SK-N-SH (cell line): Measurements from ENCODE around the gene FAM131A. TPM values are rescaled to one million over a fixed set of nuclear protein-coding genes. Genes with fewer than 3 reads are reported as not detected.

Experiments
- CTCF ChIA-PET: fragments of 300-600, 350-600 bp; formaldehyde crosslinking; extraction: SDS; loops from one replicate; lab custom pipeline; 2021; lab: Yijun Ruan, JAX
- POLR2A ChIA-PET: fragments of 350-600 bp; sonication (Branson Sonifier 250); formaldehyde crosslinking; extraction: SDS; loops from one replicate; lab custom pipeline; 2020; ENCODE audit warnings: antibody characterized with exemption, inconsistent platforms; lab: Yijun Ruan, JAX
- DNase-seq: peaks from one replicate; pipeline ENCODE4 v3.0.0; 2012
- H2AFZ ChIP-seq: fragments of 200-600 bp; sonication (generic); 2 replicates; pipeline ENCODE4 v1.8.1; 2016; ENCODE audit warnings: antibody characterized with exemption, mild to moderate bottlenecking, low read depth
- H3F3A ChIP-seq: fragments of 200-600 bp; sonication (generic); replicated peaks from 2 replicates; pipeline ENCODE3; 2016; ENCODE audit warnings: antibody characterized with exemption, mild to moderate bottlenecking; ENCODE audit not compliant: insufficient read depth
- H3K27ac ChIP-seq, 2 experiments: fragments of 200-500 bp in 1 of 2; fragments of 200-600 bp in 1 of 2; sonication (Bioruptor generic) in 1 of 2; sonication (generic), shearing (Covaris generic) in 1 of 2; 2 replicates each; pipeline versions ENCODE4 v1.5.1 to v1.6.1; 2014 to 2016; ENCODE audit warnings: low read depth in 2 of 2, inconsistent platforms in 1 of 2, low read length in 1 of 2, mild to moderate bottlenecking in 1 of 2, mixed read lengths in 1 of 2
- H3K27me3 ChIP-seq: fragments of 200-600 bp; sonication (generic), shearing (Covaris generic); 2 replicates; pipeline ENCODE4 v1.6.1; 2016; ENCODE audit warnings: mixed run types; ENCODE audit not compliant: insufficient read depth
- H3K36me3 ChIP-seq, 2 experiments: fragments of 200-500 bp in 1 of 2; fragments of 200-600 bp in 1 of 2; sonication (Bioruptor generic) in 1 of 2; sonication (generic) in 1 of 2; replicated peaks in 1 of 2; 2 replicates each; pipeline versions ENCODE3 to v1.5.1; 2014 to 2016; ENCODE audit warnings: low read length in 1 of 2, mild to moderate bottlenecking in 1 of 2; ENCODE audit not compliant: insufficient read depth in 2 of 2, control insufficient read depth in 1 of 2
- H3K4me1 ChIP-seq, 2 experiments: fragments of 200-500 bp in 1 of 2; fragments of 200-600 bp in 1 of 2; sonication (Bioruptor generic) in 1 of 2; sonication (generic), shearing (Covaris generic) in 1 of 2; 2 replicates each; pipeline versions ENCODE4 v1.5.1 to v1.6.1; 2014 to 2016; ENCODE audit warnings: low read depth in 1 of 2, low read length in 1 of 2, mixed run types in 1 of 2; ENCODE audit not compliant: insufficient read depth in 2 of 2, control insufficient read depth in 1 of 2
- H3K4me2 ChIP-seq: fragments of 200-600 bp; sonication (generic), shearing (Covaris generic); 2 replicates; pipeline ENCODE4 v1.6.1; 2017; ENCODE audit warnings: mixed run types
- H3K4me3 ChIP-seq, 2 experiments: fragments of 200-500 bp in 1 of 2; fragments of 200-600 bp in 1 of 2; sonication (Bioruptor generic) in 1 of 2; sonication (generic), shearing (Covaris generic) in 1 of 2; 2 replicates each; pipeline versions ENCODE4 v1.5.1 to v1.8.1; 2014 to 2016; ENCODE audit warnings: low read depth in 2 of 2, inconsistent platforms in 1 of 2, low read length in 1 of 2, mild to moderate bottlenecking in 1 of 2, mixed read lengths in 1 of 2, moderate library complexity in 1 of 2
- H3K79me2 ChIP-seq: fragments of 200-600 bp; sonication (generic); 2 replicates; pipeline ENCODE4 v1.8.1; 2017; ENCODE audit warnings: mild to moderate bottlenecking; ENCODE audit not compliant: insufficient read depth
- H3K9ac ChIP-seq: fragments of 200-600 bp; sonication (generic); 2 replicates; pipeline ENCODE4 v1.6.1; 2017; ENCODE audit warnings: mixed run types
- H3K9me2 ChIP-seq: fragments of 200-600 bp; sonication (generic); 2 replicates; pipeline ENCODE4 v1.6.1; 2017; ENCODE audit warnings: mixed run types
- H3K9me3 ChIP-seq: fragments of 200-600 bp; sonication (generic); 2 replicates; pipeline ENCODE4 v1.6.1; 2017; ENCODE audit warnings: mixed run types, mild to moderate bottlenecking, moderate library complexity
- H4K20me1 ChIP-seq: fragments of 200-600 bp; sonication (generic); 2 replicates; pipeline ENCODE4 v1.6.1; 2017; ENCODE audit warnings: mild to moderate bottlenecking, mixed run types; ENCODE audit not compliant: insufficient read depth
- ELF1 ChIP-seq: IDR thresholded peaks from 2 replicates; pipeline ENCODE4 v1.4.0; 2012
- EZH2phosphoT487 ChIP-seq: fragments of 200-600 bp; sonication (generic); IDR thresholded peaks from 2 replicates; pipeline ENCODE4 v1.6.1; 2017; ENCODE audit warnings: low read depth, mixed run types, mild to moderate bottlenecking, antibody characterized with exemption, moderate library complexity, borderline replicate concordance
- FOSL2 ChIP-seq: IDR thresholded peaks from 2 replicates; pipeline ENCODE4 v1.4.0; 2012; ENCODE audit warnings: low read depth, mild to moderate bottlenecking, moderate library complexity, borderline replicate concordance
- MEF2A ChIP-seq: IDR thresholded peaks from 2 replicates; pipeline ENCODE4 v1.4.0; 2012; ENCODE audit warnings: low read depth, borderline replicate concordance
- NFIC ChIP-seq: IDR thresholded peaks from 2 replicates; pipeline ENCODE4 v1.4.0; 2012; ENCODE audit warnings: borderline replicate concordance
- RAD21 ChIP-seq: IDR thresholded peaks from 2 replicates; pipeline ENCODE4 v1.6.1; 2012; ENCODE audit warnings: mild to moderate bottlenecking, low read length
- RCOR1 ChIP-seq: fragments of 150-350 bp; IDR thresholded peaks from 2 replicates; pipeline ENCODE4 v1.6.1; 2017; ENCODE audit warnings: antibody characterized with exemption, low read length
- RFX5 ChIP-seq: IDR thresholded peaks from 2 replicates; pipeline ENCODE4 v1.6.1; 2012; ENCODE audit warnings: mild to moderate bottlenecking, improper control_type of control experiment, low read length
- TCF12 ChIP-seq: IDR thresholded peaks from 2 replicates; pipeline ENCODE4 v1.4.0; 2012
- WGBS: methylation state at CpG from one replicate; pipeline ENCODE4 v1.1.6; 2017; ENCODE audit warnings: low lambda C conversion rate; 5-methylcytosine and 5-hydroxymethylcytosine counted together
- polyA plus RNA-seq, 3 experiments: library from polyadenylated mRNA; depleted of rRNA; stranded (reverse); fragments of >200 nt; gene quantifications; 2 replicates each; pipeline ENCODE4 v1.2.3, GENCODE V29; 2012
- TF ChIP-seq, protein P1 (sequence below): IDR thresholded peaks from 2 replicates; pipeline ENCODE4; 2012
- TF ChIP-seq, protein P2 (sequence below): fragments of 150-350 bp; IDR thresholded peaks from 2 replicates; pipeline ENCODE4 v1.6.1; 2017; ENCODE audit warnings: antibody characterized with exemption, low read length, low read depth, borderline replicate concordance
- TF ChIP-seq, protein P3 (sequence below): fragments of 150-350 bp; IDR thresholded peaks from 2 replicates; pipeline ENCODE4 v1.6.1; 2016; ENCODE audit warnings: mild to moderate bottlenecking, low read depth, low read length

FAM131A gene
- polyA plus RNA-seq, 1 of the 3 experiments (the other 2 are of a cell fraction) = 31.6 TPM

DNA sequence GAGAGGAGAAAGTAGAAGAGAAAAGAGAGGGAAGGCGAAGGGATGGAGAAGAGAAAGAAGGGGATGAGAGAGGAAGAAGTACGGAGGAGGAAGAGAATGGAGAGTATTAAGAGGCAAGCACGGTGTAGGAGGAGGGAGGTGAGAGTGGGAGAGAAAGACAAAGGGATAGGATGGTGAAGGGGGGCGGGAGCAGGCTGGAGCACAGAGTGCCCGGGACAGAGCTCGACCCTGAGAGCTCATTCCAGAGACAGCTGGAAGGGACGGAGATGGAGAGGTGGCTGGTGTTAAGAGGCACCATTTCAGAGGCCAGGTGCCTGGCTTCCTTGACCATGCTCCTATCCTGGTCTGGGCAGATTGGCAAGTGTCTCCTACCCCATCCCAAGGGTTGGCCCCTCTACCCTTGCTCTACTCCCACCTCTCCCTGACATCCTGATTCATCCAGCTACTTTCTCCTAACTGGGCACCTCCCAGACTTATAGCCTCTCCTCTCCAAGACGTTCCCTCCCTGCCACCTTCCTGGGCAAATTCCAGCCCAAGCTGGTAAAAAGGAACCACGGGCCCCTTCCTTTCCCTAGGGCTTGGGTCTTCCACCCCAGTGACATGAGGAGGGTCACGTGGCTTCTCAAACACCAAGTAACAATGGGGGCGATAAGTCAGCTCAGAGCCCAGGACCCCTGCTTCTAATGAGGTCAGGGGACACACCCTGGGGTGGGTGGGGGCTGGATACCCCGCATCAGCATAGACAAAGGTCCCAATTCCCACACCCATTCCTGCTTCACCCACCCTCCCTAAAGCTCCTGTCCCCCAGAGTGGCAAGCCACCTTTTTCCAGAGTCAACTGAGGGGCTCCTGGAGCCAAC is 22.9 kb downstream of the FAM131A start:
- Histone ChIP-seq H2AFZ (peak overlapping the region; percentile 77; the same call in 1 of the 2 replicates), H4K20me1 (peaks cover 15% of the 10 kb centered on the region; the same call in 1 of the 2 replicates), H3F3A (peaks cover 10% of the 10 kb centered on the region), H3K9ac (peak overlapping the region; percentile 99), H3K36me3 (peaks cover 13 to 23% of the 10 kb centered on the region in 2 experiments), H3K27ac (no peak overlapping the region), H3K4me3 (peak overlapping the region; percentile 91 to 96), H3K27me3 (no peaks in the 10 kb centered on the region), H3K79me2 (peaks cover 38% of the 10 kb centered on the region), H3K4me1 (peaks cover 11 to 19% of the 10 kb centered on the region in 2 experiments; a peak in 2 of 4 replicates), H3K4me2 (peak overlapping the region; percentile 92), H3K9me2 (no peaks in the 10 kb centered on the region), H3K9me3 (no peaks in the 10 kb centered on the region)
- CTCF ChIA-PET = interaction anchor here (0.7 to 1.5 kb wide), 10 partner anchors 9 to 186 kb away, joined by 3 to 6 read pairs (median 3); partner anchors contain the start of gene EEF1AKMT4
- TF ChIP-seq NFIC (no peak), RFX5 (no peak), FOSL2 (no peak), MEF2A (no peak), RCOR1 (no peak), RAD21 (no peak), ELF1 (no peak), TCF12 (no peak), EZH2phosphoT487 (no peak)
- TF ChIP-seq, protein P1, sequence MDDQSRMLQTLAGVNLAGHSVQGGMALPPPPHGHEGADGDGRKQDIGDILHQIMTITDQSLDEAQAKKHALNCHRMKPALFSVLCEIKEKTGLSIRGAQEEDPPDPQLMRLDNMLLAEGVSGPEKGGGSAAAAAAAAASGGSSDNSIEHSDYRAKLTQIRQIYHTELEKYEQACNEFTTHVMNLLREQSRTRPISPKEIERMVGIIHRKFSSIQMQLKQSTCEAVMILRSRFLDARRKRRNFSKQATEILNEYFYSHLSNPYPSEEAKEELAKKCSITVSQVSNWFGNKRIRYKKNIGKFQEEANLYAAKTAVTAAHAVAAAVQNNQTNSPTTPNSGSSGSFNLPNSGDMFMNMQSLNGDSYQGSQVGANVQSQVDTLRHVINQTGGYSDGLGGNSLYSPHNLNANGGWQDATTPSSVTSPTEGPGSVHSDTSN = no peak
- TF ChIP-seq, protein P2, sequence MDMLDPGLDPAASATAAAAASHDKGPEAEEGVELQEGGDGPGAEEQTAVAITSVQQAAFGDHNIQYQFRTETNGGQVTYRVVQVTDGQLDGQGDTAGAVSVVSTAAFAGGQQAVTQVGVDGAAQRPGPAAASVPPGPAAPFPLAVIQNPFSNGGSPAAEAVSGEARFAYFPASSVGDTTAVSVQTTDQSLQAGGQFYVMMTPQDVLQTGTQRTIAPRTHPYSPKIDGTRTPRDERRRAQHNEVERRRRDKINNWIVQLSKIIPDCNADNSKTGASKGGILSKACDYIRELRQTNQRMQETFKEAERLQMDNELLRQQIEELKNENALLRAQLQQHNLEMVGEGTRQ = no peak
- TF ChIP-seq, protein P3, sequence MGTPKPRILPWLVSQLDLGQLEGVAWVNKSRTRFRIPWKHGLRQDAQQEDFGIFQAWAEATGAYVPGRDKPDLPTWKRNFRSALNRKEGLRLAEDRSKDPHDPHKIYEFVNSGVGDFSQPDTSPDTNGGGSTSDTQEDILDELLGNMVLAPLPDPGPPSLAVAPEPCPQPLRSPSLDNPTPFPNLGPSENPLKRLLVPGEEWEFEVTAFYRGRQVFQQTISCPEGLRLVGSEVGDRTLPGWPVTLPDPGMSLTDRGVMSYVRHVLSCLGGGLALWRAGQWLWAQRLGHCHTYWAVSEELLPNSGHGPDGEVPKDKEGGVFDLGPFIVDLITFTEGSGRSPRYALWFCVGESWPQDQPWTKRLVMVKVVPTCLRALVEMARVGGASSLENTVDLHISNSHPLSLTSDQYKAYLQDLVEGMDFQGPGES = no peak
- WGBS = 92% methylated on average over 11 of the region's 12 CpGs
- POLR2A ChIA-PET = interaction anchor here (1.0 to 2.7 kb wide), 3 partner anchors 13 to 23 kb away, joined by 3 to 11 read pairs (median 3); partner anchors contain the start of gene FAM131A
- no peak for DNase-seq
